GM12874 (cell line): ENCODE results near the gene CACNA1C.

ENCODE experiments used
- CTCF ChIP-seq: IDR thresholded peaks from 2 replicates; pipeline ENCODE4 v1.5.1; 2011; ENCODE audit warnings: low read depth, mild to moderate bottlenecking, control low read depth, low read length, moderate library complexity; ENCODE audit not compliant: insufficient read depth

Gene CACNA1C

GRCh38 chr12:2523844-2524243 lies 471.1 kb downstream of the CACNA1C start:
- TF ChIP-seq CTCF = no peak

- TF ChIP-seq CTCF = no peak
These were observed 473.6 kb downstream of the CACNA1C start for GRCh38 chr12:2526371-2526770.

- no peak for TF ChIP-seq CTCF
These were observed 475.2 kb downstream of the CACNA1C start for GRCh38 chr12:2528001-2528400.

- no peak for TF ChIP-seq CTCF
These were observed 477.0 kb downstream of the CACNA1C start for GRCh38 chr12:2529807-2530206.

GRCh38 chr12:2531371-2531770 lies 478.6 kb downstream of the CACNA1C start:
- no peak for TF ChIP-seq CTCF

GRCh38 chr12:2533036-2533435 lies 480.2 kb downstream of the CACNA1C start:
- no peak for TF ChIP-seq CTCF

GRCh38 chr12:2535583-2536204 lies 482.9 kb downstream of the CACNA1C start:
- TF ChIP-seq CTCF = no peak
